Bronchial epithelial cell (primary cell): ENCODE measurements around the gene IL4R. TPM values are rescaled to one million over a fixed set of nuclear protein-coding genes. Genes with fewer than 3 reads are reported as not detected.

ENCODE experiments used
- DNase-seq: peaks from one replicate; pipeline ENCODE4 v3.0.0-alpha.2; 2010; ENCODE audit warnings: low read depth
- FAIRE-seq: peaks from 2 replicates; lab custom pipeline; 2011; peaks lifted over from hg19 to GRCh38; lab: Jason Lieb, UNC
- H3K27me3 ChIP-seq: 2 replicates; pipeline ENCODE4 v1.5.1; 2011; ENCODE audit warnings: low read length; ENCODE audit not compliant: control insufficient read depth, insufficient read depth
- H3K36me3 ChIP-seq: 2 replicates; pipeline ENCODE4 v1.5.1; 2011; ENCODE audit warnings: low read length; ENCODE audit not compliant: control insufficient read depth, insufficient read depth
- H3K4me3 ChIP-seq: 2 replicates; pipeline ENCODE4 v1.5.1; 2011; ENCODE audit warnings: mild to moderate bottlenecking, low read depth, low read length, control low read depth
- CTCF ChIP-seq: IDR thresholded peaks from 2 replicates; pipeline ENCODE4 v1.5.1; 2011; ENCODE audit warnings: mild to moderate bottlenecking, moderate library complexity, low read length, control low read depth, inconsistent platforms; ENCODE audit not compliant: insufficient read depth, severe bottlenecking
- total RNA-seq: library from RNA; depleted of rRNA; stranded (reverse); fragments of >200 nt; gene quantifications from 2 replicates; pipeline ENCODE4 v1.2.1, GENCODE V29; 2014

Gene IL4R
- total RNA-seq, 1 donor from 2014 or later, result 25.8 TPM

- no peak for DNase-seq
- H3K27me3 ChIP-seq, result no peaks in the 10 kb centered on the region
- no peak overlapping the region for H3K4me3 ChIP-seq
- no peak for TF ChIP-seq CTCF
- H3K36me3 ChIP-seq, result no peaks in the 10 kb centered on the region
- FAIRE-seq, result no peak
Measured at GRCh38 chr16:27275394-27275793, 38.4 kb upstream of the IL4R start.

GRCh38 chr16:27281243-27281642 lies 32.5 kb upstream of the IL4R start:
- DNase-seq (no peak), FAIRE-seq (no peak)
- no peak for TF ChIP-seq CTCF
- Histone ChIP-seq H3K36me3 (no peaks in the 10 kb centered on the region), H3K4me3 (no peak overlapping the region), H3K27me3 (no peaks in the 10 kb centered on the region)

- no peak for TF ChIP-seq CTCF
- DNase-seq (no peak), FAIRE-seq (no peak)
- no peak overlapping the region for H3K4me3 ChIP-seq
- no peaks in the 10 kb centered on the region for H3K27me3 ChIP-seq
- no peaks in the 10 kb centered on the region for H3K36me3 ChIP-seq
Measured at GRCh38 chr16:27284865-27285675, 28.7 kb upstream of the IL4R start.

- no peaks in the 10 kb centered on the region for H3K36me3 ChIP-seq
- no peak overlapping the region for H3K4me3 ChIP-seq
- FAIRE-seq (no peak), DNase-seq (no peak)
- no peaks in the 10 kb centered on the region for H3K27me3 ChIP-seq
- TF ChIP-seq CTCF, result no peak
Measured at GRCh38 chr16:27285676-27286196, 28.0 kb upstream of the IL4R start.

GRCh38 chr16:27286451-27286850 lies 27.3 kb upstream of the IL4R start:
- no peaks in the 10 kb centered on the region for H3K36me3 ChIP-seq
- H3K4me3 ChIP-seq, result no peak overlapping the region
- DNase-seq (peak; percentile 98), FAIRE-seq (no peak)
- no peak for TF ChIP-seq CTCF
- H3K27me3 ChIP-seq, result no peaks in the 10 kb centered on the region
